HepG2 (cell line): ENCODE data around the gene CCNL1. TPM values are rescaled to one million over a fixed set of nuclear protein-coding genes. Genes with fewer than 3 reads are reported as not detected.

Experiments used
- ATAC-seq: fragments of 200-7000 bp; cut with Tn5 transposase; 3 replicates; pipeline ENCODE4 v1.9.1; 2020; ENCODE audit warnings: mild to moderate bottlenecking, moderate library complexity
- BruUV-seq: library from RNA; stranded (reverse); fragments of 400-500 nt; replicated peaks from 2 replicates; lab custom pipeline; 2021; lab: Mats Ljungman, UMichigan
- CTCF ChIA-PET: fragments of 300-600 bp; formaldehyde crosslinking; extraction: SDS; loops from one replicate; lab custom pipeline; 2021; ENCODE audit warnings: low total read pairs, inconsistent platforms, low intra/inter-chr PET ratio; lab: Yijun Ruan, JAX
- POLR2A ChIA-PET: fragments of 350-600 bp; sonication (Branson Sonifier 250); formaldehyde crosslinking; loops from one replicate; lab custom pipeline; 2020; ENCODE audit warnings: antibody characterized with exemption, inconsistent platforms; lab: Yijun Ruan, JAX
- DNase-seq: peaks from one replicate; pipeline ENCODE4 v3.0.0-alpha.2; 2015; ENCODE audit warnings: low spot score
- FAIRE-seq: peaks from 3 replicates; lab custom pipeline; 2011; peaks lifted over from hg19 to GRCh38; lab: Jason Lieb, UNC
- H2AFZ ChIP-seq: one replicate; pipeline ENCODE4 v1.6.1; 2011; ENCODE audit warnings: low read length, inconsistent platforms
- H3K27ac ChIP-seq: fragments of 300-600 bp; 3 replicates; pipeline ENCODE4 v1.8.0; 2011; ENCODE audit warnings: mixed run types, mild to moderate bottlenecking, mixed read lengths, low read length, inconsistent platforms; ENCODE audit not compliant: insufficient read depth; ENCODE audit errors: extremely low read length
- H3K27me3 ChIP-seq, 2 experiments: fragments of 200-600 bp in 1 of 2; 2 replicates in 1 of 2; 3 replicates in 1 of 2; pipeline versions ENCODE4 v1.6.0 to v1.8.0; 2011; ENCODE audit warnings: low read length in 2 of 2, mild to moderate bottlenecking in 2 of 2, moderate library complexity in 2 of 2, inconsistent platforms in 1 of 2; ENCODE audit not compliant: insufficient read depth in 2 of 2, control insufficient read depth in 1 of 2
- H3K36me3 ChIP-seq, 2 experiments: fragments of 200-600 bp in 1 of 2; replicated peaks in 1 of 2; 2 replicates in 1 of 2; 3 replicates in 1 of 2; pipeline versions ENCODE4 v1.5.1 to v1.8.0; 2011; ENCODE audit warnings: low read length in 2 of 2, inconsistent platforms in 1 of 2; ENCODE audit not compliant: insufficient read depth in 2 of 2, control insufficient read depth in 1 of 2
- H3K4me1 ChIP-seq: 2 replicates; pipeline ENCODE4 v1.5.1; 2012; ENCODE audit warnings: low read length, inconsistent platforms; ENCODE audit not compliant: insufficient read depth
- H3K4me2 ChIP-seq: 2 replicates; pipeline ENCODE4 v1.6.0; 2011; ENCODE audit warnings: low read depth, low read length, inconsistent platforms
- H3K4me3 ChIP-seq, 3 experiments: fragments of 200-600 bp in 1 of 3; sonication (generic), shearing (Covaris generic) in 1 of 3; replicated peaks in 1 of 3; 2 replicates each; pipeline ENCODE4 v1.5.1; 2011 to 2016; ENCODE audit warnings: low read length in 3 of 3, inconsistent platforms in 2 of 3, low read depth in 2 of 3, mild to moderate bottlenecking in 2 of 3, control low read depth in 1 of 3, mixed read lengths in 1 of 3; ENCODE audit not compliant: insufficient read depth in 1 of 3
- H3K79me2 ChIP-seq: one replicate; pipeline ENCODE4 v1.6.1; 2011; ENCODE audit warnings: low read length, inconsistent platforms; ENCODE audit not compliant: insufficient read depth
- H3K9ac ChIP-seq: 2 replicates; pipeline ENCODE4 v1.6.0; 2011; ENCODE audit warnings: mild to moderate bottlenecking, low read depth, low read length, inconsistent platforms; ENCODE audit not compliant: insufficient read depth
- H3K9me3 ChIP-seq: 2 replicates; pipeline ENCODE4 v1.5.1; 2012; ENCODE audit warnings: mild to moderate bottlenecking, low read length
- H4K20me1 ChIP-seq: 2 replicates; pipeline ENCODE4 v1.6.0; 2011; ENCODE audit warnings: inconsistent platforms, mild to moderate bottlenecking, low read length, moderate library complexity; ENCODE audit not compliant: insufficient read depth
- ATM ChIP-seq: fragments of 450-650 bp; IDR thresholded peaks from 2 replicates; pipeline ENCODE4 v1.7.1; 2017; ENCODE audit warnings: mild to moderate bottlenecking, borderline replicate concordance
- HHEX ChIP-seq: IDR thresholded peaks from 2 replicates; pipeline ENCODE4 v1.6.1; 2016; ENCODE audit warnings: control low read depth
- KLF13 ChIP-seq: sonication (generic); formaldehyde crosslinking; IDR thresholded peaks from 2 replicates; pipeline ENCODE4 v1.4.0; 2020; ENCODE audit warnings: mild to moderate bottlenecking, missing genetic modification reagents
- MYNN ChIP-seq: sonication (generic); formaldehyde crosslinking; IDR thresholded peaks from 2 replicates; pipeline ENCODE4 v1.4.0; 2020; ENCODE audit warnings: mild to moderate bottlenecking, low read depth, missing genetic modification reagents
- PAWR ChIP-seq: sonication (generic); formaldehyde crosslinking; IDR thresholded peaks from 2 replicates; pipeline ENCODE4 v1.4.0; 2020; ENCODE audit warnings: missing genetic modification reagents, mild to moderate bottlenecking, borderline replicate concordance
- POGZ ChIP-seq: sonication (generic); formaldehyde crosslinking; IDR thresholded peaks from 2 replicates; pipeline ENCODE4 v1.4.0; 2020; ENCODE audit warnings: mild to moderate bottlenecking, missing genetic modification reagents
- POLR2A ChIP-seq, 2 experiments: IDR thresholded peaks; 2 replicates each; pipeline ENCODE4 v1.6.1; 2011; ENCODE audit warnings: low read depth in 2 of 2, low read length in 2 of 2, mild to moderate bottlenecking in 1 of 2, moderate library complexity in 1 of 2; ENCODE audit not compliant: insufficient read depth in 1 of 2
- POLR2AphosphoS2 ChIP-seq: IDR thresholded peaks from 2 replicates; pipeline ENCODE4 v1.6.1; 2011; ENCODE audit warnings: low read depth, low read length, improper control_type of control experiment
- RBFOX2 ChIP-seq: fragments of 200-400 bp; formaldehyde crosslinking; IDR thresholded peaks from 2 replicates; pipeline ENCODE4 v1.6.1; 2017; ENCODE audit warnings: low read depth, mild to moderate bottlenecking, low read length
- ZFYVE20 ChIP-seq: sonication (generic); formaldehyde crosslinking; IDR thresholded peaks from 2 replicates; pipeline ENCODE4 v1.8.0; 2023; ENCODE audit warnings: low read depth, mild to moderate bottlenecking, moderate library complexity, missing genetic modification reagents, borderline replicate concordance
- ZNF775 ChIP-seq: sonication (generic); formaldehyde crosslinking; IDR thresholded peaks from 2 replicates; pipeline ENCODE4 v1.4.0; 2020; ENCODE audit warnings: missing genetic modification reagents, mild to moderate bottlenecking, moderate library complexity, borderline replicate concordance
- WGBS: methylation state at CpG from one replicate; pipeline ENCODE4 v1.1.6; 2017; ENCODE audit warnings: low lambda C conversion rate; 5-methylcytosine and 5-hydroxymethylcytosine counted together
- in situ Hi-C: cut with HindIII; loops from 2 replicates; pipeline ENCODE4 v1.10.0; 2017; ENCODE audit warnings: low pct_unique_long_range_greater_than_20kb; ENCODE audit not compliant: extremely low pct_ligation_motif_present
- intact Hi-C: fragments of 100-400 bp; cut with micrococcal nuclease; formaldehyde crosslinking; loops from one replicate; pipeline ENCODE4 v1.10.0; 2022; ENCODE audit not compliant: unreplicated experiment
- polyA plus RNA-seq, 8 experiments: library from polyadenylated mRNA; depleted of rRNA in 3 of 8; stranded (reverse) in 7 of 8; unstranded in 1 of 8; fragments of >200 nt; fragmentation: Illumina TruSeq in 4 of 8; extraction: Trizol in 4 of 8; gene quantifications; 2 replicates each; pipeline versions ENCODE4 v1.2.1 to v1.2.3, GENCODE V29; 2011 to 2016; ENCODE audit warnings: low read depth in 4 of 8, missing spikeins in 1 of 8, mixed read lengths in 1 of 8; ENCODE audit not compliant: insufficient read depth in 1 of 8
- total RNA-seq, 5 experiments: library from RNA; depleted of rRNA; stranded (reverse); fragments of >200 nt; fragmentation: Illumina TruSeq; extraction: Trizol; gene quantifications; 2 replicates each; pipeline ENCODE4 v1.2.3, GENCODE V29; 2016; ENCODE audit warnings: low read depth in 1 of 5

Gene CCNL1
- total and polyA plus RNA-seq, 2 of the 13 experiments (the other 11 are each of a cell fraction or from before 2014, with no cell fraction given) = 151 to 303 TPM

DNA sequence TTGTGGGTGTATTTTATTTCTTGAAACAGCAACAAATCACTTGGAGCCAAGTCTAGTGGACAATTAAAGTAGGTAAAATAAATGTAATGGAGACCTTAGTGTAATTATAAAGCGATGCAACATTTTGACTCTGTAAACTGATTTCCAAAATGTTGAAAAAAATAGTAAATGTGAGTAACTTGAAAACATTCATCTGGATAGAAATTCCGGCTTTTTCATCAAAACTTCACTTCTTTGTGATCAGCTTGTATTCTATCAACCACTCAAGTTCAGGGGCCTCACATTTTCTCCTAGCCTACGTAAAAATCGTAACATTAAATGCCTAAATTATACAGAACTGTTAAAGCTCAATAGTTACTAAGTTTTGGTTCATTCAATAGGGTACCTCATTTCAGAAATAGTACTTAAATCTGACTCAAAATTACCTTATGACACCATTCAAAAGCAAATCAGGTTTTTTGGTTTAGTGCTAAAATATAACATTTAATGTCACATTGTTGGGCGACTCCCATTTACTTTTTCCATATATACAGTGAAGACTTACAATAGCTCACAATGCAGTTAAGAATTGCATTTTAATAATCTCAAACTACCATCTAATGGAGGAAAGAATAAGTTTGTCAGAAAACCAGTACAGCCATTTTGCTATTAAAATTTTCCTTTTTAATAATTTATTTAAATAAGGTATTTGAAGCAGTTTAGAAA, 12.7 kb downstream of the CCNL1 start:
- in situ Hi-C loops = no loop called here
- 0 out of 2 replicates have a peak, but pooled peaks cover 8% of the 10 kb centered on the region for H3K4me1 ChIP-seq
- H3K4me2 ChIP-seq = no peak overlapping the region
- TF ChIP-seq ZNF775 (CRISPR knock-in tag) (no peak), PAWR (CRISPR knock-in tag) (no peak), RBFOX2 (peak; percentile 13; the same call in 1 of the 2 replicates), POLR2A (IDR thresholded peaks at IDR 0.05; ENCODE audit: insufficient read depth in 1 of 2, low read depth in 2 of 2, low read length in 2 of 2) (peak in 1 of 2 experiments; percentile 47; a peak in 1 of 4 replicates), MYNN (CRISPR knock-in tag) (no peak), HHEX (CRISPR knock-in tag) (no peak), POGZ (CRISPR knock-in tag) (no peak), KLF13 (CRISPR knock-in tag) (no peak), ZFYVE20 (CRISPR knock-in tag) (no peak), POLR2AphosphoS2 (peak; percentile 93), ATM (no peak)
- H4K20me1 ChIP-seq = peaks cover 15% of the 10 kb centered on the region; the same call in 1 of the 2 replicates
- no peaks in the 10 kb centered on the region for H3K9me3 ChIP-seq
- no peak overlapping the region for H3K4me3 ChIP-seq
- no TSS peak for BruUV-seq
- ChIA-PET POLR2A (interaction anchor here (0.7 to 1.9 kb wide), 4 partner anchors 9 to 58 kb away, joined by 3 to 13 read pairs (median 5); partner anchors contain the start of gene CCNL1), CTCF (no interaction called here)
- H2AFZ ChIP-seq = no peak overlapping the region
- DNase-seq (no peak), FAIRE-seq (no peak), ATAC-seq (no peak)
- peaks cover 16 to 56% of the 10 kb centered on the region in 2 experiments for H3K36me3 ChIP-seq
- H3K9ac ChIP-seq = no peak overlapping the region
- peaks cover 3% of the 10 kb centered on the region for H3K79me2 ChIP-seq
- no peaks in the 10 kb centered on the region; a peak in 1 of 5 replicates for H3K27me3 ChIP-seq
- no peak overlapping the region for H3K27ac ChIP-seq
- WGBS = 97% methylated on average over 5 of the region's 5 CpGs
- intact Hi-C loops = no loop called here
